ENCODE results near the gene CLDN3. TPM values are rescaled to one million over a fixed set of nuclear protein-coding genes. Genes with fewer than 3 reads are reported as not detected.

CLDN3 gene
- total and polyA plus RNA-seq, 7 donors = 0.71 to 705 (median 174) TPM; not detected in 2

DNA sequence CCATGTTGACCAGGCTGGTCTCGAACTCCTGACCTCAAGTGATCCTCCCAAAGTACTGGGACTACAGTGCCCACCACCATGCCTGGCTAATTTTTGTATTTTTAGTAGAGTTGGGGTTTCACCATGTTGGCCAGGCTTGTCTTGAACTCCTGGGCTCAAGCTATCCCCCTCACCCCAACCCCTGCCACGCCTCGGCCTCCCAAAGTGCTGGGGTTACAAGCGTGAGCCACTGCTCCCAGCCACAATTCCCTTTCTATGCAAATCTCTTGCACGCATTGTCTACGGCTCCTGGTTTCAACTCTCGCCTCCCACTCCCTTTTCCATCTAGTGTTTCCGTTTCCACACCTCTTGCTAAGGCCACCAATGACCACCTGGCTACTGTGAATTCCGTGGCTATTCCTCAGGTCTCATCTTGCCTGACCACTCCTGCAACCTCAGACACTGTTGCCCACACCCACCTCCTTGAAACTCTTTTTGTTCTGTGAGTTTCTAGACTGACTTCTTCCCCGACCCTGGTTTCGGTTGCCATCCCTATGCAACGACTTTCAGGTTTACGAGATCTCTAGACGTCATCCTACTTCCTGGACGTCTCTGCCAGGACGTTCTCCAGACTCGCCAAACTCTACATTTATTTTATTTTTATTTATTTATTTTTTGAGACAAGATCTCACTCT lies 3.4 kb downstream of the CLDN3 start:
- Histone ChIP-seq H3K9me3 (no peaks in the 10 kb centered on the region), H3K4me3 (no peak overlapping the region), H3K27me3 (peaks cover 26 to 45% (median 28%) of the 10 kb centered on the region in 3 donors), H3K27ac (no peak overlapping the region), H3K36me3 (no peaks in the 10 kb centered on the region), H3K4me1 (peaks cover 0 to 24% (median 11%) of the 10 kb centered on the region in 4 donors)
- no peak for TF ChIP-seq POLR2AphosphoS5 (IDR thresholded peaks at IDR 0.05)
- no peak for TF ChIP-seq EP300 (IDR thresholded peaks at IDR 0.05)
- TF ChIP-seq, protein P1, sequence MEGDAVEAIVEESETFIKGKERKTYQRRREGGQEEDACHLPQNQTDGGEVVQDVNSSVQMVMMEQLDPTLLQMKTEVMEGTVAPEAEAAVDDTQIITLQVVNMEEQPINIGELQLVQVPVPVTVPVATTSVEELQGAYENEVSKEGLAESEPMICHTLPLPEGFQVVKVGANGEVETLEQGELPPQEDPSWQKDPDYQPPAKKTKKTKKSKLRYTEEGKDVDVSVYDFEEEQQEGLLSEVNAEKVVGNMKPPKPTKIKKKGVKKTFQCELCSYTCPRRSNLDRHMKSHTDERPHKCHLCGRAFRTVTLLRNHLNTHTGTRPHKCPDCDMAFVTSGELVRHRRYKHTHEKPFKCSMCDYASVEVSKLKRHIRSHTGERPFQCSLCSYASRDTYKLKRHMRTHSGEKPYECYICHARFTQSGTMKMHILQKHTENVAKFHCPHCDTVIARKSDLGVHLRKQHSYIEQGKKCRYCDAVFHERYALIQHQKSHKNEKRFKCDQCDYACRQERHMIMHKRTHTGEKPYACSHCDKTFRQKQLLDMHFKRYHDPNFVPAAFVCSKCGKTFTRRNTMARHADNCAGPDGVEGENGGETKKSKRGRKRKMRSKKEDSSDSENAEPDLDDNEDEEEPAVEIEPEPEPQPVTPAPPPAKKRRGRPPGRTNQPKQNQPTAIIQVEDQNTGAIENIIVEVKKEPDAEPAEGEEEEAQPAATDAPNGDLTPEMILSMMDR (IDR thresholded peaks at IDR 0.05) = no peak
- no peak for TF ChIP-seq POLR2A (IDR thresholded peaks at IDR 0.05)
- DNase-seq = no peak
- intact Hi-C loops (cut with DNase I) = no loop called here
- 20 to 63% methylated on average over 17 of the region's 17 CpGs for WGBS, 2 donors

GRCh38 chr7:73762659-73762999 lies 7.4 kb downstream of the CLDN3 start:
- Histone ChIP-seq H3K27me3 (peaks cover 0 to 5% (median 0%) of the 10 kb centered on the region in 3 donors), H3K27ac (no peak overlapping the region), H3K4me3 (no peak overlapping the region), H3K36me3 (no peaks in the 10 kb centered on the region), H3K9me3 (no peaks in the 10 kb centered on the region), H3K4me1 (no peaks in the 10 kb centered on the region)
- TF ChIP-seq EP300 (IDR thresholded peaks at IDR 0.05) (no peak), POLR2AphosphoS5 (IDR thresholded peaks at IDR 0.05) (no peak), POLR2A (IDR thresholded peaks at IDR 0.05) (no peak)
- TF ChIP-seq, protein P1 (IDR thresholded peaks at IDR 0.05) = no peak
- 86 to 89% methylated on average over 1 of the region's 1 CpG for WGBS, 2 donors
- DNase-seq = no peak
- intact Hi-C loops (cut with DNase I) = no loop called here

GRCh38 chr7:73761854-73762658 lies 8.0 kb downstream of the CLDN3 start:
- no peaks in the 10 kb centered on the region for H3K36me3 ChIP-seq
- no peaks in the 10 kb centered on the region for H3K27me3 ChIP-seq
- no peak overlapping the region for H3K4me3 ChIP-seq
- intact Hi-C loops (cut with DNase I) = no loop called here
- WGBS, 2 donors = 60 to 61% methylated on average over 8 of the region's 8 CpGs
- no peak for DNase-seq
- no peak overlapping the region for H3K27ac ChIP-seq
- H3K9me3 ChIP-seq = no peaks in the 10 kb centered on the region
- H3K4me1 ChIP-seq = no peaks in the 10 kb centered on the region
- no peak for TF ChIP-seq EP300 (IDR thresholded peaks at IDR 0.05)
- TF ChIP-seq, protein P1 (IDR thresholded peaks at IDR 0.05) = no peak
- TF ChIP-seq POLR2A (IDR thresholded peaks at IDR 0.05) = no peak
- no peak for TF ChIP-seq POLR2AphosphoS5 (IDR thresholded peaks at IDR 0.05)

GRCh38 chr7:73758581-73759138 lies 11.4 kb downstream of the CLDN3 start:
- intact Hi-C loops (cut with DNase I) = no loop called here
- no peaks in the 10 kb centered on the region for H3K36me3 ChIP-seq
- TF ChIP-seq, protein P1 (IDR thresholded peaks at IDR 0.05) = no peak
- TF ChIP-seq EP300 (IDR thresholded peaks at IDR 0.05) (no peak), POLR2A (IDR thresholded peaks at IDR 0.05) (no peak), POLR2AphosphoS5 (IDR thresholded peaks at IDR 0.05) (no peak)
- no peak overlapping the region for H3K4me3 ChIP-seq
- 13 to 68% methylated on average over 7 of the region's 7 CpGs for WGBS, 2 donors
- H3K27ac ChIP-seq = peak overlapping the region in 1 of 4 donors; percentile 12
- no peak for DNase-seq
- no peaks in the 10 kb centered on the region for H3K4me1 ChIP-seq
- no peaks in the 10 kb centered on the region for H3K27me3 ChIP-seq
- H3K9me3 ChIP-seq = no peaks in the 10 kb centered on the region

Measured in sigmoid colon (tissue), 7 donors.